ENCODE data around the gene MPC2.

- TF ChIP-seq, protein P1, sequence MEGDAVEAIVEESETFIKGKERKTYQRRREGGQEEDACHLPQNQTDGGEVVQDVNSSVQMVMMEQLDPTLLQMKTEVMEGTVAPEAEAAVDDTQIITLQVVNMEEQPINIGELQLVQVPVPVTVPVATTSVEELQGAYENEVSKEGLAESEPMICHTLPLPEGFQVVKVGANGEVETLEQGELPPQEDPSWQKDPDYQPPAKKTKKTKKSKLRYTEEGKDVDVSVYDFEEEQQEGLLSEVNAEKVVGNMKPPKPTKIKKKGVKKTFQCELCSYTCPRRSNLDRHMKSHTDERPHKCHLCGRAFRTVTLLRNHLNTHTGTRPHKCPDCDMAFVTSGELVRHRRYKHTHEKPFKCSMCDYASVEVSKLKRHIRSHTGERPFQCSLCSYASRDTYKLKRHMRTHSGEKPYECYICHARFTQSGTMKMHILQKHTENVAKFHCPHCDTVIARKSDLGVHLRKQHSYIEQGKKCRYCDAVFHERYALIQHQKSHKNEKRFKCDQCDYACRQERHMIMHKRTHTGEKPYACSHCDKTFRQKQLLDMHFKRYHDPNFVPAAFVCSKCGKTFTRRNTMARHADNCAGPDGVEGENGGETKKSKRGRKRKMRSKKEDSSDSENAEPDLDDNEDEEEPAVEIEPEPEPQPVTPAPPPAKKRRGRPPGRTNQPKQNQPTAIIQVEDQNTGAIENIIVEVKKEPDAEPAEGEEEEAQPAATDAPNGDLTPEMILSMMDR (conservative IDR thresholded peaks at IDR 0.05 in 1 of 2, IDR thresholded peaks at IDR 0.05 in 1 of 2; ENCODE audit: extremely low read depth in 1 of 2, insufficient read depth in 1 of 2, low read depth in 1 of 2, low read length in 2 of 2), result no peak
- TF ChIP-seq EZH2 (IDR thresholded peaks at IDR 0.05; ENCODE audit: borderline replicate concordance, low read length), result no peak
These were observed 10.3 kb downstream of the MPC2 start for GRCh38 chr1:167926486-167926997.
